Esophagus muscularis mucosa (tissue), 3 donors: ENCODE results near the gene SNRPD1.
"Not testable (repeated sequence)": the region's sequence is repeated elsewhere in the genome, so short reads cannot be mapped to it uniquely, and the experiment has no call there.

Source experiments
- CTCF ChIP-seq, 3 experiments: fragments of 200-600 bp in 2 of 3; fragments of 450-650 bp in 1 of 3; sonication (generic) in 2 of 3; IDR thresholded peaks; one replicate each; pipeline ENCODE4 v1.5.1; 2017 to 2019; ENCODE audit warnings: antibody characterized with exemption in 3 of 3, mild to moderate bottlenecking in 2 of 3, moderate library complexity in 1 of 3
- POLR2A ChIP-seq: fragments of 450-650 bp; IDR thresholded peaks from one replicate; pipeline ENCODE4 v1.6.1; 2017; ENCODE audit warnings: antibody characterized with exemption, moderate library complexity, mild to moderate bottlenecking, low read depth
- POLR2AphosphoS5 ChIP-seq, 2 donors: sonication (generic); formaldehyde crosslinking; IDR thresholded peaks; one replicate each; pipeline ENCODE4 v1.6.1; 2017; ENCODE audit warnings: antibody characterized with exemption in 2 of 2

DNA sequence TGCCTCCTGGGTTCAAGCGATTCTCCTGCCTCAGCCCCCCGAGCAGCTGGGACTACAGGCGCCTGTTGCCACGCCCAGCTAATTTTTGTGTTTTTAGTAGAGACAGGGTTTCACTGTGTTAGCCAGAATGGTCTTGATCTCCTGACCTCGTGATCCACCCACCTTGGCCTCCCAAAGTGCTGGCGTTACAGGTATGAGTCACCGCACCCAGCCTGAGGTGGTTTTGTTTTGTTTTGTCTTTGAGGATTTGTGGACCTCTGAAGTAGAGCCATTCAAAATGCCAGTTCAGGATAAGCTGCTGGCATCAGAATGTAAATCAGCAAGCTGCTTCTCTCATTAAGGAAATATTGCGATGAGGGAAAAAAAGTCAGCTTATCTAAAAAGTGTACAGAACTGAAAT, 63.2 kb downstream of the SNRPD1 start:
- not testable (repeated sequence) for TF ChIP-seq POLR2A; CTCF (IDR thresholded peaks at IDR 0.05); POLR2AphosphoS5 (IDR thresholded peaks at IDR 0.05)
